ENCODE results near the gene FADS2.

DNA sequence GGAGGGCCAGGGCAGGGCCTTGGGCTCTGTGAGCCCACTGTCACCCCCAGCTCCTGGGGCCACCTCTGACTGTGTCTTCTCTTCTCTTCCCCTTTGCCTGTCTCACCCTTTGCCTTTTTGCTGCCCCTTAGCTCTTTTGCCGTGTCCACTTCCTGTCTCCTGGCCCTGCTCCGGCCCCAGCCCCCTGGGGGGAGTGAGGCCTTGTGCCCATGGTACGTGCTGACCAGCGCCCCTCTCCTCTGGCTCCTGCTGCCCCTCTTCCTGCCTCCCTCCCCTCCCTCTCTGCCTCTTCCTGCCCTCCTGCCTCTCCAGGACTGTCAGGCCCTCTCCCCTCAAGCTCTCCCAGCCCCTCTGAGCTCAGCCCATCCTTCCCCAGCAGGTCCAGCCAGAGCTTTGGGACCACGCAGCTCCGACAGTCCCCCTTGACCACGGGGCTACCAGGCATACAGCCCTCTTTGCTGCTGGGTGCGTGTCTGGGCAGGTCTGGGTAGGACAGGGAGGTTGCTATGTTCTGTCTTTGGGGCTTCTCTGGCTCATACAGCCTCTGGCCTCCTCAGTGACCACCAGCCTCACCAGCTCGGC lies 47.4 kb upstream of the FADS2 start:
- TF ChIP-seq PPARA (CRISPR knock-in tag; IDR thresholded peaks at IDR 0.05; ENCODE audit: borderline replicate concordance) (no peak), ZNF70 (CRISPR knock-in tag; IDR thresholded peaks at IDR 0.05) (no peak), ZFP3 (CRISPR knock-in tag; IDR thresholded peaks at IDR 0.05) (no peak), ZC3H10 (CRISPR knock-in tag; IDR thresholded peaks at IDR 0.05) (no peak), ARNTL (CRISPR knock-in tag; IDR thresholded peaks at IDR 0.05; ENCODE audit: borderline replicate concordance, low read depth) (no peak)
- TF ChIP-seq, protein P1, sequence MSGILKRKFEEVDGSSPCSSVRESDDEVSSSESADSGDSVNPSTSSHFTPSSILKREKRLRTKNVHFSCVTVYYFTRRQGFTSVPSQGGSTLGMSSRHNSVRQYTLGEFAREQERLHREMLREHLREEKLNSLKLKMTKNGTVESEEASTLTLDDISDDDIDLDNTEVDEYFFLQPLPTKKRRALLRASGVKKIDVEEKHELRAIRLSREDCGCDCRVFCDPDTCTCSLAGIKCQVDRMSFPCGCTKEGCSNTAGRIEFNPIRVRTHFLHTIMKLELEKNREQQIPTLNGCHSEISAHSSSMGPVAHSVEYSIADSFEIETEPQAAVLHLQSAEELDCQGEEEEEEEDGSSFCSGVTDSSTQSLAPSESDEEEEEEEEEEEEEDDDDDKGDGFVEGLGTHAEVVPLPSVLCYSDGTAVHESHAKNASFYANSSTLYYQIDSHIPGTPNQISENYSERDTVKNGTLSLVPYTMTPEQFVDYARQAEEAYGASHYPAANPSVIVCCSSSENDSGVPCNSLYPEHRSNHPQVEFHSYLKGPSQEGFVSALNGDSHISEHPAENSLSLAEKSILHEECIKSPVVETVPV (CRISPR knock-in tag; IDR thresholded peaks at IDR 0.05): no peak
